Naive thymus-derived CD4-positive, alpha-beta T cell (primary cell): Measurements from ENCODE around the gene C1QTNF1. TPM values are rescaled to one million over a fixed set of nuclear protein-coding genes. Genes with fewer than 3 reads are reported as not detected.

Source experiments
- ATAC-seq: fragments of 150-1000 bp; cut with Tn5 transposase; 2 replicates; pipeline ENCODE4 v1.10.0; 2021; ENCODE audit warnings: mild to moderate bottlenecking, moderate library complexity
- CTCF ChIA-PET: fragments of 350-600 bp; sonication (Branson Sonifier 250); formaldehyde crosslinking; loops from one replicate; lab custom pipeline; 2021; ENCODE audit warnings: antibody characterized with exemption; lab: Charles Lee
- POLR2A ChIA-PET: fragments of 350-600 bp; sonication (Branson Sonifier 250); formaldehyde crosslinking; loops from one replicate; lab custom pipeline; 2021; ENCODE audit warnings: antibody characterized with exemption, inconsistent platforms; lab: Charles Lee
- DNase-seq, 9 donors: peaks; one replicate each; pipeline versions ENCODE4 v3.0.0 to v3.0.0-alpha.2; 2020 to 2022; ENCODE audit warnings: mixed read lengths in 1 of 9
- H3K27ac ChIP-seq: one replicate; pipeline ENCODE4 v1.7.0; 2013; ENCODE audit warnings: mild to moderate bottlenecking, low read depth, low read length, moderate library complexity
- H3K27me3 ChIP-seq, 2 donors: one replicate each; pipeline ENCODE4 v1.7.0; 2013; ENCODE audit warnings: low read length in 2 of 2, mild to moderate bottlenecking in 2 of 2, moderate library complexity in 2 of 2; ENCODE audit not compliant: control insufficient read depth in 2 of 2, insufficient read depth in 2 of 2
- H3K36me3 ChIP-seq, 3 experiments: 1 replicate in 2 of 3; 2 replicates in 1 of 3; pipeline ENCODE4 v1.7.0; 2013; ENCODE audit warnings: low read length in 3 of 3, mild to moderate bottlenecking in 3 of 3, moderate library complexity in 1 of 3; ENCODE audit not compliant: insufficient read depth in 3 of 3, control insufficient read depth in 2 of 3
- H3K4me1 ChIP-seq, 2 donors: one replicate each; pipeline ENCODE4 v1.7.0; 2013; ENCODE audit warnings: low read length in 2 of 2, mild to moderate bottlenecking in 2 of 2, moderate library complexity in 1 of 2; ENCODE audit not compliant: control insufficient read depth in 2 of 2, insufficient read depth in 2 of 2
- H3K4me3 ChIP-seq: 2 replicates; pipeline ENCODE4 v1.7.0; 2013; ENCODE audit warnings: mild to moderate bottlenecking, low read length
- H3K9me3 ChIP-seq, 3 experiments: 1 replicate in 2 of 3; 2 replicates in 1 of 3; pipeline ENCODE4 v1.7.0; 2013; ENCODE audit warnings: low read length in 3 of 3; ENCODE audit not compliant: control insufficient read depth in 2 of 3
- H3K27ac Mint-ChIP-seq, 9 donors: one replicate each; pipeline ENCODE4 v1.8.0; 2020 to 2022; ENCODE audit warnings: mixed read lengths in 9 of 9, mild to moderate bottlenecking in 8 of 9, moderate library complexity in 5 of 9, inconsistent platforms in 2 of 9
- H3K27me3 Mint-ChIP-seq, 5 donors: one replicate each; pipeline ENCODE4 v1.8.0; 2021 to 2022; ENCODE audit warnings: mixed read lengths in 5 of 5, mild to moderate bottlenecking in 1 of 5
- H3K36me3 Mint-ChIP-seq, 5 donors: one replicate each; pipeline ENCODE4 v1.8.0; 2020 to 2022; ENCODE audit warnings: mixed read lengths in 5 of 5, mild to moderate bottlenecking in 3 of 5, inconsistent platforms in 1 of 5
- H3K4me1 Mint-ChIP-seq, 7 donors: one replicate each; pipeline ENCODE4 v1.8.0; 2020 to 2022; ENCODE audit warnings: mixed read lengths in 7 of 7, mild to moderate bottlenecking in 3 of 7, inconsistent platforms in 1 of 7
- H3K4me3 Mint-ChIP-seq, 10 donors: one replicate each; pipeline ENCODE4 v1.8.0; 2020 to 2022; ENCODE audit warnings: mild to moderate bottlenecking in 10 of 10, mixed read lengths in 10 of 10, moderate library complexity in 6 of 10, inconsistent platforms in 2 of 10
- H3K9me3 Mint-ChIP-seq, 11 donors: one replicate each; pipeline ENCODE4 v1.8.0; 2020 to 2022; ENCODE audit warnings: mixed read lengths in 11 of 11, mild to moderate bottlenecking in 4 of 11, inconsistent platforms in 1 of 11, moderate library complexity in 1 of 11
- intact Hi-C, 2 donors: fragments of 100-400 bp; cut with micrococcal nuclease; formaldehyde crosslinking; loops; one replicate each; pipeline ENCODE4 v1.15.1; 2023
- polyA plus RNA-seq, 2 donors: library from polyadenylated mRNA; unstranded; fragments of 300-500 nt; fragmentation: Illumina TruSeq; gene quantifications; one replicate each; pipeline ENCODE4 v1.2.3, GENCODE V29; 2021
- total RNA-seq, 6 experiments: library from RNA in 5 of 6; stranded (reverse) in 5 of 6; gene quantifications; 1 replicate in 5 of 6; 2 replicates in 1 of 6; pipeline ENCODE4 v1.2.3 and lab custom pipeline; 2021 to 2026

C1QTNF1 gene
- total and polyA plus RNA-seq, 7 experiments from 2014 or later, result 0.10 TPM; not detected in 6

DNA sequence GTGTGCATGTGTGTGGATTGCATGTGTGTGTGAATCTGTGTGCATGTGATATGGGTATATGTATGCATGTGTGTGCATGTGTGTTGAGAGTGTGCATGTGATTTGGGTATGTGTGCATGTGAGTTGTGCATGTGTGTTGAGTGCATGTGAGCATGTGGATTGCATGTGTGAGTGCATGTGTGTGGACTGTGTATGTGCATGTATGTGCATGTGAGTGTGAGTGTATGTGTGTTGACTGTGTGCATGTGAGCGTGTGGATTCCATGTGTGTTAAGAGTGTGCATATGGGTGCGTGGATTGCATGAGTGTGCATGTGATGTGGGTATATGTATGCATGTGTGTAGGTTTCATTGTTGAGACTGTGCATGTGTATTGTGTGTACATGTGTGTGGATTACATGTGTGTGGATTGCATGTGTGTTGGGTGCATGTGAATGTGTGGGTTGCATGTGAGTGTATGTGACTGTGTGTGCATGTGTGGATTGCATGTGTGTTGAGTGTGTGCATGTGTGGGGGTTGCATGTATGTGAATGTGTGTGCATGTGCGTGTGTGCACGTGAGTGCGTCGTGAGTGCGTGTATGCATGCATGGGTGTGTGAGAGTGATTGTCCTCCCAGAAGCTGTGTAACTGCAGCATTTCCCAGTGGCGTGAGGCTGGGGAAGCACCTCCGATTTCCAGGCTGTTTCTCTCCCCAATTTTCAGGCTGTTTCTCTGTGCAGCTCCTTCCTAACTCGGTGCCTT, 19.4 kb downstream of the C1QTNF1 start:
- CTCF ChIA-PET, result interaction anchor here (1.1 to 1.4 kb wide), 2 partner anchors 9 to 25 kb away, joined by 3 to 6 read pairs; no protein-coding TSS in a partner anchor

DNA sequence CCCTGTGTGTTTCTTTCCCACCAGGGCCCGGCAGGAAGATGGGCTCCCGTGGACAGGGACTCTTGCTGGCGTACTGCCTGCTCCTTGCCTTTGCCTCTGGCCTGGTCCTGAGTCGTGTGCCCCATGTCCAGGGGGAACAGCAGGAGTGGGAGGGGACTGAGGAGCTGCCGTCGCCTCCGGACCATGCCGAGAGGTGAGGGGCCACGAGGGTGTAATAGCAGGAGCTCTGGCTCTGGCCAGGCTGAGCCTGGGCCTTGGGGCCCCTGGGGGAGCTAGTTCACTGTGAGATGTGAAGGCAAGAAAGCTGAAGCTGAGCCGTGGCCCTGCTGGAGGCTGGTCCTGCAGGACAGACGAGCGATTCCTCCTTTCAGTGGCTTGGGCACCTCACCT, 20.0 kb downstream of the C1QTNF1 start:
- Mint-ChIP-seq H3K4me3 (no peak overlapping the region), H3K27ac (no peak overlapping the region), H3K9me3 (peaks cover 0 to 9% (median 0%) of the 10 kb centered on the region in 11 donors), H3K36me3 (no peaks in the 10 kb centered on the region), H3K4me1 (peaks cover 0 to 9% (median 5%) of the 10 kb centered on the region in 7 donors), H3K27me3 (peaks cover 4 to 13% (median 10%) of the 10 kb centered on the region in 5 donors)
- ATAC-seq (no peak), DNase-seq (no peak)
- ChIA-PET POLR2A (no interaction called here), CTCF (interaction anchor here (1.1 to 1.6 kb wide), 3 partner anchors 9 to 25 kb away, joined by 3 to 6 read pairs (median 3); no protein-coding TSS in a partner anchor)
- H3K27me3 ChIP-seq, result no peaks in the 10 kb centered on the region
- H3K4me1 ChIP-seq, result no peaks in the 10 kb centered on the region
- intact Hi-C loops, result no loop called here
- H3K4me3 ChIP-seq, result no peak overlapping the region
- H3K36me3 ChIP-seq, result no peaks in the 10 kb centered on the region
- no peaks in the 10 kb centered on the region for H3K9me3 ChIP-seq
- no peak overlapping the region for H3K27ac ChIP-seq

More for the DNA sequence above, 19.4 kb downstream of the C1QTNF1 start:
- no peaks in the 10 kb centered on the region for H3K36me3 ChIP-seq
- Mint-ChIP-seq H3K27me3 (peaks cover 4 to 13% (median 11%) of the 10 kb centered on the region in 5 donors), H3K27ac (peak overlapping the region in 1 of 9 donors; percentile 15), H3K36me3 (no peaks in the 10 kb centered on the region), H3K4me3 (no peak overlapping the region), H3K9me3 (peaks cover 0 to 9% (median 0%) of the 10 kb centered on the region in 11 donors), H3K4me1 (peaks cover 0 to 9% (median 5%) of the 10 kb centered on the region in 7 donors)
- POLR2A ChIA-PET, result no interaction called here
- no peak overlapping the region for H3K4me3 ChIP-seq
- intact Hi-C loops, result no loop called here
- H3K27me3 ChIP-seq, result no peaks in the 10 kb centered on the region
- no peaks in the 10 kb centered on the region for H3K4me1 ChIP-seq
- DNase-seq (no peak), ATAC-seq (no peak)
- no peak overlapping the region for H3K27ac ChIP-seq
- no peaks in the 10 kb centered on the region for H3K9me3 ChIP-seq

DNA sequence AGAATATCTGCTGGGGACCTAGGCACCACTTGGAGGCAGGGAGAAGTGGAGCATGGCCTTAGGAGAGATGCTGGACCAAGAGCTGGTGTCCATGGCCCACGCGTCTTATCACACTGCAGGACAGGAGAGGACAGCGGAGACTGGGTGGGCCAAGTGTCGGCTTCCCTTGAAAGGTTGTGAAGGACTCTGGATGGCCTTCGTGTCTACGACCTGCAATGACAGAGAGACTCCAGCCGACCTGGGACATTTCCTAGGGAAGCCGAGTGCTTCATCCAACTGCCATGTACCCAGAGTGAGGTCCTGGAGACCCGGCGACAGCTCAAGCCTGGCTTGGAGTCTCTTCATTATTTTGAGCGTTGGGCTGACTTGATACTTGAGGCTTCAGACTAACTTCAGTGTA, 20.5 kb downstream of the C1QTNF1 start:
- DNase-seq, result no peak
- Mint-ChIP-seq H3K4me1 (peaks cover 0 to 9% (median 5%) of the 10 kb centered on the region in 7 donors), H3K9me3 (peaks cover 0 to 9% (median 0%) of the 10 kb centered on the region in 11 donors), H3K36me3 (no peaks in the 10 kb centered on the region), H3K4me3 (no peak overlapping the region), H3K27me3 (peaks cover 4 to 14% (median 12%) of the 10 kb centered on the region in 5 donors), H3K27ac (no peak overlapping the region)
- ATAC-seq, result no peak
- H3K4me1 ChIP-seq, result no peaks in the 10 kb centered on the region
- no peak overlapping the region for H3K4me3 ChIP-seq
- H3K36me3 ChIP-seq, result no peaks in the 10 kb centered on the region
- H3K27me3 ChIP-seq, result no peaks in the 10 kb centered on the region
- ChIA-PET POLR2A (no interaction called here), CTCF (interaction anchor here (1.1 to 1.6 kb wide), 3 partner anchors 10 to 26 kb away, joined by 3 to 6 read pairs (median 3); no protein-coding TSS in a partner anchor)
- intact Hi-C loops, result no loop called here
- H3K9me3 ChIP-seq, result no peaks in the 10 kb centered on the region
- H3K27ac ChIP-seq, result no peak overlapping the region

DNA sequence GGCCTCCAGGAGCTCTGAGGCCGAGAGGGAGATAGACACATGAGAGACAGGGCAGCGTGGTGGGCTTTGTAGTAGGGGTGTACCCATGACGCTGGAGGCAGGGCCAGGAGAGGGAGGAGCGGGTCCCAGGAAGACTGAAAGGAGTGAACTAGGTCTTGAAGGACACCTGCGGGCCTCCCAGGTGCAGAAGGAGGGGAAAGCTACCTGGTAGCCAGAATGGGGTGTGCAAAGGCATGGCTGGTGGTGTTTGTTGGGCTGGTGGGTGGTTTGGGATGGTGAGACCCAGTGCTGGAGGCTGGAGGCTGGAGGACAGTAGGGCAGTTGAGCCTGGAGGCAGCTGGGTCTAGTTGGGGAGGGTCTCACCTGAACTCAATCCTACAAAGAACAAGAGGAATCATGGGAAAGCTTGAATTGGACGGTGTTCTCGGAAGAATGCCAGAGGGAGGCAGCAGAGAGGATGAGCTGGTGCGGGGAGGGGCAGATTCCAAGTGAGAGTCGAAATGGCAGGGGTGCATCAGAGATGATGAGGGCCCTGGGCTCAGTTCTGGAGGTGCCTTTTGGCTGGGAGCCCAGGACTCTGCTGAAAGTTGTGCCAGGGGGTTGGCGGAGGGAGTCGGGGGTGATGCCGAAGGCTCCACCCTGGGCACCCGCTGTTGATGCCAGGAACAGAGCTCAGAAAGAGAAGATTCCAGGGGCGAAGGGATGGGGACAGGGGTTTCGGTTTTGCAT, 21.2 kb downstream of the C1QTNF1 start:
- no peaks in the 10 kb centered on the region for H3K9me3 ChIP-seq
- H3K27me3 ChIP-seq, result no peaks in the 10 kb centered on the region
- H3K4me1 ChIP-seq, result no peaks in the 10 kb centered on the region
- ChIA-PET POLR2A (interaction anchor here (0.6 kb wide), 1 partner anchor 328 kb away, joined by 3 read pairs; no protein-coding TSS in a partner anchor), CTCF (interaction anchor here (0.8 to 1.6 kb wide), 10 partner anchors 9 to 349 kb away, joined by 3 to 9 read pairs (median 4); no protein-coding TSS in a partner anchor)
- H3K4me1 Mint-ChIP-seq, result peaks cover 0 to 9% (median 5%) of the 10 kb centered on the region in 7 donors
- no peak for DNase-seq
- H3K4me3 ChIP-seq, result no peak overlapping the region
- peaks cover 0 to 9% (median 0%) of the 10 kb centered on the region in 11 donors for H3K9me3 Mint-ChIP-seq
- H3K4me3 Mint-ChIP-seq, result no peak overlapping the region
- H3K36me3 ChIP-seq, result no peaks in the 10 kb centered on the region
- H3K27ac Mint-ChIP-seq, result peak overlapping the region in 2 of 9 donors; percentile 36 to 86
- ATAC-seq, result no peak
- intact Hi-C loops, result no loop called here
- peaks cover 4 to 16% (median 12%) of the 10 kb centered on the region in 5 donors for H3K27me3 Mint-ChIP-seq
- H3K27ac ChIP-seq, result no peak overlapping the region
- no peaks in the 10 kb centered on the region for H3K36me3 Mint-ChIP-seq

DNA sequence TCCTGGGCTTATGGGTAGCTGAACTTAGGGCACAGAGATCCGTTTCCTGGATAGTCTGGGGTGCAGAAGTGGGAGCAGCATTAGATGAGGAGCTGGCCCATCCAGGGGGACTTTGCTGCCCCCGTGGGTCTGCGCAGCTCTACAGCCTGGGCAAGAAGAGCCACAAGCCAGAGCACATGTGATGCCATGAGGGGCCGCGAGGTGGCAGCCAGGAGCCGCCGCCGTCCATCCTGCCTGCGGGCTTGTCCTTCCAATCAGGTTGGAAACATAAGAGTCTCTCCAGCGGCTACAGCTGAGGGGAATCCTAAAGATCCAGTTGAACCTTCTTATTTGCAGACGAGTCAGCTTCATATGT, 21.9 kb downstream of the C1QTNF1 start:
- H3K4me3 Mint-ChIP-seq, result no peak overlapping the region
- no peaks in the 10 kb centered on the region for H3K36me3 ChIP-seq
- peak in 8 of 9 donors; percentile 23 to 71 (median 56) for DNase-seq
- no peak overlapping the region for H3K4me3 ChIP-seq
- intact Hi-C loops, result loop anchor here (1.0 kb wide), 4 partner anchors 36 to 347 kb away; no protein-coding TSS in a partner anchor
- H3K27ac ChIP-seq, result no peak overlapping the region
- ChIA-PET POLR2A (interaction anchor here (0.8 kb wide), 1 partner anchor 29 kb away, joined by 3 read pairs; the partner anchor contains the start of gene ENGASE), CTCF (interaction anchor here (0.7 to 1.6 kb wide), 9 partner anchors 8 to 348 kb away, joined by 3 to 9 read pairs (median 4); no protein-coding TSS in a partner anchor)
- peaks cover 4 to 17% (median 12%) of the 10 kb centered on the region in 5 donors for H3K27me3 Mint-ChIP-seq
- H3K9me3 ChIP-seq, result no peaks in the 10 kb centered on the region
- peak; percentile 85 for ATAC-seq
- peaks cover 0 to 9% (median 0%) of the 10 kb centered on the region in 11 donors for H3K9me3 Mint-ChIP-seq
- peak overlapping the region in 1 of 9 donors; percentile 32 for H3K27ac Mint-ChIP-seq
- peaks cover 0 to 9% (median 5%) of the 10 kb centered on the region in 7 donors for H3K4me1 Mint-ChIP-seq
- no peaks in the 10 kb centered on the region for H3K4me1 ChIP-seq
- no peaks in the 10 kb centered on the region for H3K27me3 ChIP-seq
- H3K36me3 Mint-ChIP-seq, result no peaks in the 10 kb centered on the region

DNA sequence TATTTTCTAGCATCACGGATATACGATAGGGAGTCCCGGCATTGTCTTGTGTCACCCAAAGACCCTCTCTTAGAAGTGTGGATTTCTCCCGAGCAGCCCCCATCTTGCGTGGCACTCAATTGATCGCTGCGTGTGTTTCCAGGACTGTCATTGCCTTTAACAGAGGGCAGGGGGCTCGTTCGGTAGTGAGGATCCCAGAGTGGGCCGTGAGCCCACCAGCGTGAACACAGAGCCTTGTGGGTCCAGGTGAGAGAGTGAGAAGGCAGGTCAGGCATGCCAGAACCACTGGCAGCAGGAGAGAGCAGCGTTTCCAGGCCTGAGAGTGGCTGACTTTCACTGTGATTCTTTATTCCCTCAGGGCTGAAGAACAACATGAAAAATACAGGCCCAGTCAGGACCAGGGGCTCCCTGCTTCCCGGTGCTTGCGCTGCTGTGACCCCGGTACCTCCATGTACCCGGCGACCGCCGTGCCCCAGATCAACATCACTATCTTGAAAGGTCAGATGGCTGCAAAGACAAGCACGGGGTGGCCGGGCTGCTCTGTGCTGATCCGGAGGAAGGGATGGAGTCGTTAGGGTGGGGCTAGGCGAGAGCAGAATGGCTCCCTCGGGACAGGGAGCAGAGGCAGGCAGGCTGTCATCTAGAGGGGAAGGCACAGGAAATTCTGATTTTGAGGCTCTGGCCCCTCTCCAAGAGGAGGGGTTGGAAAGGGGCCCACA, 22.4 kb downstream of the C1QTNF1 start:
- H3K9me3 ChIP-seq, result no peaks in the 10 kb centered on the region
- H3K9me3 Mint-ChIP-seq, result peaks cover 0 to 9% (median 0%) of the 10 kb centered on the region in 11 donors
- H3K36me3 Mint-ChIP-seq, result no peaks in the 10 kb centered on the region
- H3K4me1 Mint-ChIP-seq, result peaks cover 0 to 9% (median 5%) of the 10 kb centered on the region in 7 donors
- no peaks in the 10 kb centered on the region for H3K27me3 ChIP-seq
- no peak overlapping the region for H3K4me3 ChIP-seq
- peaks cover 4 to 17% (median 12%) of the 10 kb centered on the region in 5 donors for H3K27me3 Mint-ChIP-seq
- H3K4me3 Mint-ChIP-seq, result no peak overlapping the region
- no peaks in the 10 kb centered on the region for H3K36me3 ChIP-seq
- ChIA-PET CTCF (interaction anchor here (0.7 to 1.3 kb wide), 7 partner anchors 8 to 347 kb away, joined by 3 to 9 read pairs (median 4); no protein-coding TSS in a partner anchor), POLR2A (interaction anchor here (0.8 kb wide), 1 partner anchor 28 kb away, joined by 3 read pairs; the partner anchor contains the start of gene ENGASE)
- no peak for DNase-seq
- intact Hi-C loops, result loop anchor here (1.0 kb wide), 4 partner anchors 36 to 347 kb away; no protein-coding TSS in a partner anchor
- no peak overlapping the region for H3K27ac ChIP-seq
- peak overlapping the region in 1 of 9 donors; percentile 32 for H3K27ac Mint-ChIP-seq
- no peaks in the 10 kb centered on the region for H3K4me1 ChIP-seq
- ATAC-seq, result no peak
